Stomach (tissue), 9 donors: ENCODE data around the gene IMPACT. TPM values are rescaled to one million over a fixed set of nuclear protein-coding genes. Genes with fewer than 3 reads are reported as not detected.

Experiments used
- DNase-seq, 2 donors: peaks; one replicate each; pipeline versions ENCODE4 v3.0.0 to v3.0.0-alpha.2; 2013 to 2019
- H3K27ac ChIP-seq, 5 donors: fragments of 200-600 bp in 4 of 5; sonication (generic) in 4 of 5; one replicate each; pipeline ENCODE4 v1.5.1; 2013 to 2019; ENCODE audit warnings: mild to moderate bottlenecking in 1 of 5, moderate library complexity in 1 of 5
- H3K27me3 ChIP-seq, 3 donors: fragments of 200-600 bp; sonication (generic); one replicate each; pipeline ENCODE4 v1.5.1; 2017 to 2019; ENCODE audit warnings: mixed run types in 1 of 3
- H3K36me3 ChIP-seq, 4 donors: fragments of 200-600 bp; sonication (generic); 1 replicate in 3 of 4; 2 replicates in 1 of 4; pipeline ENCODE4 v1.5.1; 2016 to 2019
- H3K4me1 ChIP-seq, 4 donors: fragments of 200-600 bp; sonication (generic); one replicate each; pipeline ENCODE4 v1.5.1; 2016 to 2019
- H3K4me3 ChIP-seq, 4 donors: fragments of 200-600 bp; sonication (generic) in 3 of 4; one replicate each; pipeline ENCODE4 v1.5.1; 2016 to 2019; ENCODE audit warnings: mild to moderate bottlenecking in 1 of 4
- H3K9me3 ChIP-seq, 4 donors: fragments of 200-600 bp; sonication (generic); one replicate each; pipeline ENCODE4 v1.5.1; 2016 to 2019
- EP300 ChIP-seq: sonication (generic); formaldehyde crosslinking; IDR thresholded peaks from one replicate; pipeline ENCODE4 v1.6.1; 2017; ENCODE audit warnings: antibody characterized with exemption
- POLR2A ChIP-seq, 4 donors: fragments of 450-650 bp; IDR thresholded peaks; one replicate each; pipeline ENCODE4 v1.6.1; 2016; ENCODE audit warnings: antibody characterized with exemption in 4 of 4, control low read depth in 2 of 4, mild to moderate bottlenecking in 1 of 4, moderate library complexity in 1 of 4
- POLR2AphosphoS5 ChIP-seq, 3 donors: sonication (generic); formaldehyde crosslinking; IDR thresholded peaks; one replicate each; pipeline ENCODE4 v1.6.1; 2016; ENCODE audit warnings: antibody characterized with exemption in 3 of 3
- WGBS, 5 donors: extraction: QIAGEN DNeasy Blood & Tissue Kit in 3 of 5; methylation state at CpG; one replicate each; pipeline versions ENCODE4 v1.1.5 to v1.1.7; 2013 to 2018; 5-methylcytosine and 5-hydroxymethylcytosine counted together
- intact Hi-C: fragments of 100-400 bp; cut with DNase I; formaldehyde crosslinking; loops from one replicate; pipeline ENCODE4 v1.15.1; 2023; ENCODE audit warnings: low total_unique reads
- polyA plus RNA-seq, 3 donors: library from polyadenylated mRNA; stranded (reverse); fragments of 200-250 nt; gene quantifications; one replicate each; pipeline ENCODE4 v1.2.3, GENCODE V29; 2013
- total RNA-seq, 5 donors: library from RNA; depleted of rRNA; stranded (reverse); fragments of >200 nt; gene quantifications; one replicate each; pipeline versions ENCODE4 v1.1.0 to v1.2.3, GENCODE V29; 2014 to 2016
- TF ChIP-seq, protein P1 (sequence below), 7 experiments: fragments of 450-650 bp in 4 of 7; fragments of 200-600 bp in 3 of 7; sonication (generic) in 3 of 7; IDR thresholded peaks; one replicate each; pipeline ENCODE4 v1.5.1; 2016 to 2019; ENCODE audit warnings: antibody characterized with exemption in 7 of 7, control low read depth in 2 of 7, mild to moderate bottlenecking in 1 of 7
- donor health status: healthy with polysubstance abuse.
- donor health status: Bipolar disorder and iron deficiency.
- donor health status: healthy.

The IMPACT gene
- total and polyA plus RNA-seq, 8 donors: 4.6 to 33.0 (median 13.0) TPM

DNA sequence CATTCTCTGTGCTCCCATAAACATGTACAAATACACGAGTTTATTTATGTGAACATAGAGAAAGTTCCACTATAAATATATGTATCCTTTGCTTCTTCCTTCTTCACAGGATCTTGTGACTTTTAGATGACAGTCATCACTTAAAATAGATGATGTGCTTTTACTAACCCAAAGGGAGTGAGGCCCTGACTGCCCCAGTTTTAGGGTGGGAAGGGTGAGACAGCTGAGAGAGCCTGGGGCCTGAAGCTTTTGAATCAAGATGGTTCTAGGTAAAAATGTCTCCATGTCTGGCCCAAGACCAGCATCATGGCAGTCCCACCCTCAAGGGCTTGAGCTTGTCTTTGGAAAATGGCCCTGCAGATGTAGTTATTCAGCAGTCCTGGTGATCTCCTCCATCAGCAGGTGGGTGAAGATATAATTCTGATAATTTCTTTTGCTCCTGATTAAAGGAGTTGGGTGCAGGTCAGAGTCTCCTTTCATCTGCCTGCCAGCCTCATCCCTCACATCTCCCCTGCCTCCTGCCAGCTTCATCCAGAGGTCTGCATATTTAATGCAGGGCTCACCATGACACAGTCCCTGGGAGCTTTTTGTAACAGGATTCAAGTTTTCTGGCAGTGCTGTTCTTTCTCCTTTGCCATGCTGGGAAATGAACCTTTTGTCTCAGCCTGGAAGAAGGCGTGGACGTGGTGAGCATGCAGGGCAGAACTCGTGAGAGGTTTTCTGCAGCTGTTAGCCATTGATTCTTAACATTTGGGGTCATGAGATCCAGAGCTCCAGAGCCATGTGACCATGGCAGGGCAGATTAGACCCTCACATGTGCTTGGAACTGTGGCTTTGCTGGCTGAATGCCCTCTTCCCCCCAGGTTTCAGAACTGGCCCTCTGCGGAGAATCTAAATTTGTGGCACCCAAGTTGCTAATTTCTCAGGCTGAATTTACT lies 36.6 kb downstream of the IMPACT start:
- H3K36me3 ChIP-seq: no peaks in the 10 kb centered on the region
- 67 to 81% (median 70%) methylated on average over 5 of the region's 5 CpGs for WGBS, 5 donors
- TF ChIP-seq, protein P1, sequence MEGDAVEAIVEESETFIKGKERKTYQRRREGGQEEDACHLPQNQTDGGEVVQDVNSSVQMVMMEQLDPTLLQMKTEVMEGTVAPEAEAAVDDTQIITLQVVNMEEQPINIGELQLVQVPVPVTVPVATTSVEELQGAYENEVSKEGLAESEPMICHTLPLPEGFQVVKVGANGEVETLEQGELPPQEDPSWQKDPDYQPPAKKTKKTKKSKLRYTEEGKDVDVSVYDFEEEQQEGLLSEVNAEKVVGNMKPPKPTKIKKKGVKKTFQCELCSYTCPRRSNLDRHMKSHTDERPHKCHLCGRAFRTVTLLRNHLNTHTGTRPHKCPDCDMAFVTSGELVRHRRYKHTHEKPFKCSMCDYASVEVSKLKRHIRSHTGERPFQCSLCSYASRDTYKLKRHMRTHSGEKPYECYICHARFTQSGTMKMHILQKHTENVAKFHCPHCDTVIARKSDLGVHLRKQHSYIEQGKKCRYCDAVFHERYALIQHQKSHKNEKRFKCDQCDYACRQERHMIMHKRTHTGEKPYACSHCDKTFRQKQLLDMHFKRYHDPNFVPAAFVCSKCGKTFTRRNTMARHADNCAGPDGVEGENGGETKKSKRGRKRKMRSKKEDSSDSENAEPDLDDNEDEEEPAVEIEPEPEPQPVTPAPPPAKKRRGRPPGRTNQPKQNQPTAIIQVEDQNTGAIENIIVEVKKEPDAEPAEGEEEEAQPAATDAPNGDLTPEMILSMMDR (IDR thresholded peaks at IDR 0.05): no peak
- no peak for TF ChIP-seq POLR2AphosphoS5 (IDR thresholded peaks at IDR 0.05)
- H3K4me1 ChIP-seq: no peaks in the 10 kb centered on the region
- no peak overlapping the region for H3K27ac ChIP-seq
- no peak overlapping the region for H3K4me3 ChIP-seq
- intact Hi-C loops: no loop called here
- DNase-seq: no peak
- no peaks in the 10 kb centered on the region for H3K9me3 ChIP-seq
- no peaks in the 10 kb centered on the region for H3K27me3 ChIP-seq

DNA sequence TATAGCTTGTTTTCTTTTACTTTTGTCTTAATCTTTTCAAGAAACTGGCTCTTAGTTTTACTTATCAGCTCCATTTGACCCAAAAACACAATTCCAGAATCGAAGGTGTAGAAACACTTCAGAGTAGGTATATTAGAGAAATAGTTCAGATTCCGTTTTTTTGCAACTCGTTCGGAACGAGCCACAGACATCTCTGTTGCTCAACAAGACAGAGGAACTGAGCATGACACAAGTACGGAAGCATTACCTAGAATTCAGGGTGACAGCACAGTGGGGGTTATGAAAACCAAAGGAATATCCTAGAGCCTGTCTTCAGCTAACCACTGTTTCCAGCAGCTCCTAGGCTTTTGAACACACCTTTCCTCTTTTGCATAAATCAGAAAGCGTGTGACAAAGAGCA lies 39.0 kb downstream of the IMPACT start:
- H3K4me3 ChIP-seq: no peak overlapping the region
- intact Hi-C loops: no loop called here
- 83 to 93% (median 87%) methylated on average over 7 of the region's 7 CpGs for WGBS, 5 donors
- TF ChIP-seq, protein P1 (IDR thresholded peaks at IDR 0.05): no peak
- TF ChIP-seq EP300 (no peak), POLR2A (IDR thresholded peaks at IDR 0.05) (no peak), POLR2AphosphoS5 (IDR thresholded peaks at IDR 0.05) (no peak)
- no peaks in the 10 kb centered on the region for H3K4me1 ChIP-seq
- H3K27me3 ChIP-seq: no peaks in the 10 kb centered on the region
- no peak overlapping the region for H3K27ac ChIP-seq
- no peaks in the 10 kb centered on the region for H3K9me3 ChIP-seq
- no peak for DNase-seq
- H3K36me3 ChIP-seq: no peaks in the 10 kb centered on the region

DNA sequence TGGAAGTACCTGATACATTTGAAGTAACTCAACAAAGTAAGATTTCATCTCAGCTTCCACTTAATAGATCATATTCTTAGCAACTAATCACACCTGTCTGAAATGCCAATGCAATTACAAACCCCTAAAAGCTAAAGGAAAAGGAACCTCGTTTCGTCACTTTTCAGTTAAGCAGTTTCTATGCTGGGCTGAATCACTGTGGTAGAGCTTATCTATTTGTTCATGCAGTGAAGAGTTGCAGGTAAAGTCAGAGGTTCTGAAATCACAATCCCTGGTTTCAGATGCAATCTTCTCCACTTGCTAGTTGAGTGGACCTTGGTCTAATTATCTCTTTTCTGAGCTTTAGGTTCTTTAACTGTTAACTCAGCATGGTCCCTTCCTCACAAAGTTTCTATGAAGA lies 40.3 kb downstream of the IMPACT start:
- Histone ChIP-seq H3K36me3 (no peaks in the 10 kb centered on the region), H3K4me3 (no peak overlapping the region), H3K4me1 (no peaks in the 10 kb centered on the region), H3K9me3 (no peaks in the 10 kb centered on the region), H3K27ac (no peak overlapping the region), H3K27me3 (no peaks in the 10 kb centered on the region)
- intact Hi-C loops: no loop called here
- WGBS, 5 donors: 52 to 67% (median 61%) methylated on average over 2 of the region's 2 CpGs
- DNase-seq: no peak
- TF ChIP-seq POLR2AphosphoS5 (IDR thresholded peaks at IDR 0.05): no peak
- no peak for TF ChIP-seq EP300
- no peak for TF ChIP-seq POLR2A (IDR thresholded peaks at IDR 0.05)
- TF ChIP-seq, protein P1 (IDR thresholded peaks at IDR 0.05): no peak

DNA sequence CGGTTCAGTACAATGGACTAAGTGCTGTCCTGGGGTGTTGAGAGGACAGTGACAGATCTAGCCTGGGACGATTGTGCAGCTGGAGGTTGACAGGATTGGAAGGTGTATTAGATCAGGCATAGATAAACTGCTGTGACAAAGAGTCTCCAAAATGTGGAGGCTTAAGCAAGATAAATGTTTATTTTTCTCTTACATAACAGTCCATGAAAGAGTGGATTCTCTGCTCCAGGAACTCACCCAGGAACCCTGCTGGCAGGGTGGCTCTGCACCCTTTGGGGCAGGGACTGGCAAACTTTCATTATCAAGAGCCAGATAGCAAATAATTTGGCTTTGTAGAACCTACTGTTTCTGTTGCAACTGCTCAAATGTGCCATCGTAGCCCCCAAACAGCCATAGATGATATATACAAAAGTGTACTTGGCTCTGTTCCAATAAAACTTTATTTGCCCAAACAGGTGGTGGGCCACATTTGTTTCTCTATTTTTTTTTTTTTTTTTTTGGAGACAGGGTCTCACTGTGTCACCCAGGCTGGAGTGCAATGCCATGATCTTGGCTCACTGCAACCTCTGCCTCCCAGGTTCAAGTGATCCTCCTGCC lies 43.6 kb downstream of the IMPACT start:
- DNase-seq: no peak
- H3K27me3 ChIP-seq: no peaks in the 10 kb centered on the region
- no peak overlapping the region for H3K27ac ChIP-seq
- H3K4me1 ChIP-seq: no peaks in the 10 kb centered on the region
- intact Hi-C loops: no loop called here
- H3K9me3 ChIP-seq: no peaks in the 10 kb centered on the region
- no peaks in the 10 kb centered on the region for H3K36me3 ChIP-seq
- 46 to 66% (median 52%) methylated on average over 3 of the region's 3 CpGs for WGBS, 5 donors
- H3K4me3 ChIP-seq: no peak overlapping the region
- no peak for TF ChIP-seq EP300
- no peak for TF ChIP-seq POLR2A (IDR thresholded peaks at IDR 0.05)
- no peak for TF ChIP-seq POLR2AphosphoS5 (IDR thresholded peaks at IDR 0.05)
- TF ChIP-seq, protein P1 (IDR thresholded peaks at IDR 0.05): no peak
